Lower leg skin (tissue), 4 donors: ENCODE measurements around the gene IRGQ. TPM values are rescaled to one million over a fixed set of nuclear protein-coding genes. Genes with fewer than 3 reads are reported as not detected.

Experiments used
- DNase-seq, 2 donors: peaks; one replicate each; pipeline ENCODE4 v3.0.0-alpha.2; 2019; ENCODE audit warnings: low spot score in 2 of 2
- H3K4me3 ChIP-seq: fragments of 200-600 bp; sonication (generic); 2 replicates; pipeline ENCODE4 v1.5.1; 2017; ENCODE audit warnings: mild to moderate bottlenecking, low read depth; ENCODE audit not compliant: poor library complexity, severe bottlenecking
- CTCF ChIP-seq, 3 donors: fragments of 450-650 bp; IDR thresholded peaks; one replicate each; pipeline ENCODE4 v1.5.1; 2016; ENCODE audit warnings: antibody characterized with exemption in 3 of 3, mild to moderate bottlenecking in 3 of 3, moderate library complexity in 2 of 3
- POLR2A ChIP-seq, 2 donors: fragments of 450-650 bp; IDR thresholded peaks; one replicate each; pipeline ENCODE4 v1.6.1; 2016 to 2017; ENCODE audit warnings: antibody characterized with exemption in 2 of 2, mild to moderate bottlenecking in 1 of 2, moderate library complexity in 1 of 2
- WGBS, 2 donors: methylation state at CpG; one replicate each; pipeline ENCODE4 v1.1.5; 2018; 5-methylcytosine and 5-hydroxymethylcytosine counted together
- intact Hi-C: fragments of 100-400 bp; cut with DNase I; formaldehyde crosslinking; loops from one replicate; pipeline ENCODE4 v1.15.0; 2023; ENCODE audit warnings: low total_unique reads
- total RNA-seq, 4 donors: library from RNA; depleted of rRNA; stranded (reverse); fragments of >200 nt; gene quantifications; one replicate each; pipeline ENCODE4 v1.1.0, GENCODE V29; 2016

The IRGQ gene
- total RNA-seq, 4 donors from 2014 or later: 17.4 to 38.9 (median 21.7) TPM

- no peak for TF ChIP-seq POLR2A (IDR thresholded peaks at IDR 0.05)
- TF ChIP-seq CTCF (IDR thresholded peaks at IDR 0.05): no peak
- H3K4me3 ChIP-seq: no peak overlapping the region
- WGBS, 2 donors: 45 to 47% methylated on average over 17 of the region's 17 CpGs
- intact Hi-C loops: no loop called here
- no peak for DNase-seq
Observed at GRCh38 chr19:43634872-43635560, 39.1 kb upstream of the IRGQ start.

- TF ChIP-seq POLR2A (IDR thresholded peaks at IDR 0.05) (no peak), CTCF (IDR thresholded peaks at IDR 0.05) (no peak)
- intact Hi-C loops: no loop called here
- no peak overlapping the region for H3K4me3 ChIP-seq
- DNase-seq: no peak
- 26 to 28% methylated on average over 5 of the region's 5 CpGs for WGBS, 2 donors
Observed at GRCh38 chr19:43634506-43634871, 38.6 kb upstream of the IRGQ start.

- WGBS, 2 donors: 43 to 44% methylated on average over 5 of the region's 5 CpGs
Observed at GRCh38 chr19:43634068-43634467, 38.1 kb upstream of the IRGQ start.

DNA sequence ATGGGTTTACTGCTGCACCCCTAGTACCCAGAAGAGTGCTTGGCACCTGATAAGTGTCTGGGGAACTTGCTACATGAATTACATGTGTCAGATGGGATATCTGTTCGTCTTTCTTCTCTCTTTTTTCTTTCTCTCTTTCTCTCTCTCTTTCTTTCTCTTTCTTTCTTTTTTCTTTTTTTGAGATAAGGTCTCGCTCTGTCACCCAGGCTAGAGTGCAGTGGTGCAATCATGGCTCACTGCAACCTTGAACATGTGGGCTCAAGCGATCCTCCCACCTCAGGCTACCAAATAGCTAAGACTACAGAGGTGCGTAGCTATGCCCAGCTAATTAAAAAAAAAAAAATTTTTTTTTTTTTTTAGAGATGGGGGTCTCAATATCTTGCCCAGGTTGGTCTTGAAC, 37.6 kb upstream of the IRGQ start:
- 70 to 85% methylated on average over 4 of the region's 4 CpGs for WGBS, 2 donors
- intact Hi-C loops: no loop called here
- DNase-seq: no peak
- no peak for TF ChIP-seq CTCF (IDR thresholded peaks at IDR 0.05)
- TF ChIP-seq POLR2A (IDR thresholded peaks at IDR 0.05): no peak
- no peak overlapping the region for H3K4me3 ChIP-seq

More at GRCh38 chr19:43634068-43634467, 38.1 kb upstream of the IRGQ start:
- intact Hi-C loops: no loop called here
- TF ChIP-seq POLR2A (IDR thresholded peaks at IDR 0.05): no peak
- TF ChIP-seq CTCF (IDR thresholded peaks at IDR 0.05): no peak
- no peak overlapping the region for H3K4me3 ChIP-seq
- DNase-seq: no peak

DNA sequence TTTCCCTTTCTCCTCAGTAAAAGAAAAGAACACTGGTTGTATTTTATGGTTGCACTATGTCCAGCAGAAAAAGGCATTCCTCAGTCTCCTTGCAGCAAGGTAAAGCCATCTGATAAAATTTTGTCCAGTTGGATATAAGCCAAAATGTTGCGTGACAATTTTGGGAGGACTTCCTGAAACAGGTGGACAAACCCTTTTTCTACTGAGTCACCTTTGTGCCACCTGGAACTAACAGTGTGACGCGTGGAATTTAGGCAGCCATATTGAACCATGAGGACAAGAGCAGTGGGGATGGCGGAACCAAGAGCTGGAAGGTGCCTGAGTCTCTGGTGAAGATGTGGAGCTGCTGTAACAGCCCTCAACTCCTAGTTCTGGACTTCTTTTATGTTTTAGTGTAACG, 35.6 kb upstream of the IRGQ start:
- intact Hi-C loops: no loop called here
- TF ChIP-seq CTCF (IDR thresholded peaks at IDR 0.05) (no peak), POLR2A (IDR thresholded peaks at IDR 0.05) (no peak)

More for the DNA sequence above, 35.6 kb upstream of the IRGQ start:
- 89 to 92% methylated on average over 5 of the region's 5 CpGs for WGBS, 2 donors
- H3K4me3 ChIP-seq: no peak overlapping the region
- no peak for DNase-seq
